ENCODE measurements around the gene TLX2.

- TF ChIP-seq CTCF (IDR thresholded peaks at IDR 0.05; ENCODE audit: low read length) (no peak), EZH2 (IDR thresholded peaks at IDR 0.05; ENCODE audit: borderline replicate concordance, low read length) (no peak)
These were observed 34.1 kb downstream of the TLX2 start for GRCh38 chr2:74548285-74548899.
